Measurements from ENCODE around the gene RNF187. TPM values are rescaled to one million over a fixed set of nuclear protein-coding genes. Genes with fewer than 3 reads are reported as not detected.

Gene RNF187
- total and polyA plus RNA-seq, 4 donors: 27.5 to 130 (median 37.2) TPM

DNA sequence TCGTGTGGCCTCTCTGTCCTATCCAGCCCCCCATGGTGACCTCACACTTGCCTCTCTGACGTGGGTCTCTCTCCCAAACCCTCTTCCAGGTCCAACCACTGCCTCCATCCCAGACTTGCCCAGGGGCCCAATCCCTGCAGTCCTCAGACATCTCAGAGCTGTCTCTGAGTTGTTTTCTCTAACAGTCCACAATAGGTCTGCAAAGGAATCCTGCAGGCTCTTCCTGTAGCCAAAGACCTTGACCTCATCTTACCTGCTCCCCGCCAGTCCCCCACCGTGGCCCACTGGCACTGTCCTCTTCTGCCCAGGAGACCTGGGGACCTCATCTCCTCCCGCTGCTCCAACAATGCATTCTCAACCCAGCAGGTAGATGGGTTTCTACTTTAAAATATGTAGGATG lies 10.0 kb downstream of the RNF187 start:
- no peak for DNase-seq
- WGBS, 2 donors: 85 to 95% methylated on average over 5 of the region's 5 CpGs
- Histone ChIP-seq H3K4me3 (no peak overlapping the region), H3K27me3 (ENCODE audit: control insufficient read depth in 3 of 3, insufficient read depth in 3 of 3, low read length in 2 of 3) (no peaks in the 10 kb centered on the region), H3K36me3 (ENCODE audit: control insufficient read depth in 4 of 4, insufficient read depth in 4 of 4, low read length in 4 of 4) (peaks cover 7 to 36% (median 12%) of the 10 kb centered on the region in 4 donors), H3K4me1 (ENCODE audit: control insufficient read depth in 5 of 5, insufficient read depth in 5 of 5, low read length in 5 of 5) (peaks cover 0 to 5% (median 0%) of the 10 kb centered on the region in 5 donors), H3K27ac (ENCODE audit: low read depth in 1 of 2, low read length in 1 of 2) (no peak overlapping the region), H3K9me3 (ENCODE audit: control insufficient read depth in 4 of 4, insufficient read depth in 3 of 4, low read length in 3 of 4) (no peaks in the 10 kb centered on the region), H3K9ac (ENCODE audit: insufficient read depth in 1 of 2, low read length in 2 of 2) (no peak overlapping the region)
- TF ChIP-seq, protein P1, sequence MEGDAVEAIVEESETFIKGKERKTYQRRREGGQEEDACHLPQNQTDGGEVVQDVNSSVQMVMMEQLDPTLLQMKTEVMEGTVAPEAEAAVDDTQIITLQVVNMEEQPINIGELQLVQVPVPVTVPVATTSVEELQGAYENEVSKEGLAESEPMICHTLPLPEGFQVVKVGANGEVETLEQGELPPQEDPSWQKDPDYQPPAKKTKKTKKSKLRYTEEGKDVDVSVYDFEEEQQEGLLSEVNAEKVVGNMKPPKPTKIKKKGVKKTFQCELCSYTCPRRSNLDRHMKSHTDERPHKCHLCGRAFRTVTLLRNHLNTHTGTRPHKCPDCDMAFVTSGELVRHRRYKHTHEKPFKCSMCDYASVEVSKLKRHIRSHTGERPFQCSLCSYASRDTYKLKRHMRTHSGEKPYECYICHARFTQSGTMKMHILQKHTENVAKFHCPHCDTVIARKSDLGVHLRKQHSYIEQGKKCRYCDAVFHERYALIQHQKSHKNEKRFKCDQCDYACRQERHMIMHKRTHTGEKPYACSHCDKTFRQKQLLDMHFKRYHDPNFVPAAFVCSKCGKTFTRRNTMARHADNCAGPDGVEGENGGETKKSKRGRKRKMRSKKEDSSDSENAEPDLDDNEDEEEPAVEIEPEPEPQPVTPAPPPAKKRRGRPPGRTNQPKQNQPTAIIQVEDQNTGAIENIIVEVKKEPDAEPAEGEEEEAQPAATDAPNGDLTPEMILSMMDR (IDR thresholded peaks at IDR 0.05; ENCODE audit: control extremely low read depth, extremely low read depth): no peak
- ATAC-seq (ENCODE audit: insufficient read depth, low FRiP score): no peak

GRCh38 chr1:228497817-228498216 lies 10.6 kb downstream of the RNF187 start:
- DNase-seq (no peak), ATAC-seq (ENCODE audit: insufficient read depth, low FRiP score) (no peak)
- H3K4me3 ChIP-seq: no peak overlapping the region
- H3K9ac ChIP-seq (ENCODE audit: insufficient read depth in 1 of 2, low read length in 2 of 2): no peak overlapping the region
- H3K27ac ChIP-seq (ENCODE audit: low read depth in 1 of 2, low read length in 1 of 2): no peak overlapping the region
- TF ChIP-seq, protein P1 (IDR thresholded peaks at IDR 0.05; ENCODE audit: control extremely low read depth, extremely low read depth): no peak
- H3K4me1 ChIP-seq (ENCODE audit: control insufficient read depth in 5 of 5, insufficient read depth in 5 of 5, low read length in 5 of 5): peaks cover 0 to 5% (median 0%) of the 10 kb centered on the region in 5 donors
- peaks cover 7 to 35% (median 11%) of the 10 kb centered on the region in 4 donors for H3K36me3 ChIP-seq (ENCODE audit: control insufficient read depth in 4 of 4, insufficient read depth in 4 of 4, low read length in 4 of 4)
- no peaks in the 10 kb centered on the region for H3K27me3 ChIP-seq (ENCODE audit: control insufficient read depth in 3 of 3, insufficient read depth in 3 of 3, low read length in 2 of 3)
- WGBS, 2 donors: 90 to 94% methylated on average over 8 of the region's 8 CpGs
- H3K9me3 ChIP-seq (ENCODE audit: control insufficient read depth in 4 of 4, insufficient read depth in 3 of 4, low read length in 3 of 4): no peaks in the 10 kb centered on the region

DNA sequence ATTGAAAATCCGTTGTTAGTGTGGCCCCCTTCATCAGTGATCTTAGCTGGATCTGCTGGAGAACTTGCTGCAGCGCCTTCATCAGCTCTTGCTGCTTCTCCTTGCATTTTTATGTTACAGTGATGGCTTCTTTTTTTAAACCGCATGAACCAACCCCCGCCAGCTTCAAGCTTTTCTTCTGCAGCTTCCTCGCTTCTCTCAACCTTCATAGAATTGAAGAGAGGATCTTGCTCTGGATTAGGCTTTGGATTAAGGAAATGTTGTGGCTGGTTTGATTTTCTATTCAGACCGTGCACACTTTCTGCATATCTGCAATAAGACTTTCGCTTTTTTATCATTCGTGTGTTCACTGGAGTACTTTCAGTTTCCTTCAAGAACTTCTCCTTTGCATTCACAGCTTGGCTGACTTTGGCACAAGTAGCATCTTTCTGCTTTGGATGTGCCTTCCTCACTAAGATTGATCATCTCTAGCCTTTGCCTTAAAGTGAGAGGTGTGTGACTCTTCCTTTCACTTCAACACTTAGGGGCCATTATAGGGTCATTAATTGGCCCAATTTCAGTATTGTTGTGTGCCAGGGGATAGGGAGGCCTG lies 13.1 kb downstream of the RNF187 start:
- no peak for ATAC-seq (ENCODE audit: insufficient read depth, low FRiP score)
- no peak overlapping the region for H3K9ac ChIP-seq (ENCODE audit: insufficient read depth in 1 of 2, low read length in 2 of 2)
- peaks cover 0 to 12% (median 0%) of the 10 kb centered on the region in 4 donors for H3K36me3 ChIP-seq (ENCODE audit: control insufficient read depth in 4 of 4, insufficient read depth in 4 of 4, low read length in 4 of 4)
- no peak overlapping the region for H3K27ac ChIP-seq (ENCODE audit: low read depth in 1 of 2, low read length in 1 of 2)
- WGBS, 2 donors: 52 to 73% methylated on average over 8 of the region's 8 CpGs
- H3K27me3 ChIP-seq (ENCODE audit: control insufficient read depth in 3 of 3, insufficient read depth in 3 of 3, low read length in 2 of 3): no peaks in the 10 kb centered on the region
- no peaks in the 10 kb centered on the region for H3K9me3 ChIP-seq (ENCODE audit: control insufficient read depth in 4 of 4, insufficient read depth in 3 of 4, low read length in 3 of 4)
- TF ChIP-seq, protein P1 (IDR thresholded peaks at IDR 0.05; ENCODE audit: control extremely low read depth, extremely low read depth): no peak
- no peak overlapping the region for H3K4me3 ChIP-seq
- DNase-seq: no peak
- H3K4me1 ChIP-seq (ENCODE audit: control insufficient read depth in 5 of 5, insufficient read depth in 5 of 5, low read length in 5 of 5): peaks cover 0 to 5% (median 0%) of the 10 kb centered on the region in 5 donors
